Subcutaneous abdominal adipose tissue (tissue), 5 donors: ENCODE measurements around the gene DNAJC1.
"Not testable (repeated sequence)": the region's sequence is repeated elsewhere in the genome, so short reads cannot be mapped to it uniquely, and the experiment has no call there.

Source experiments
- H3K27ac ChIP-seq: one replicate; pipeline ENCODE4 v1.7.0; 2013; ENCODE audit warnings: low read depth, mild to moderate bottlenecking, inconsistent platforms, low read length, moderate library complexity
- H3K27me3 ChIP-seq, 5 donors: one replicate each; pipeline ENCODE4 v1.7.0; 2013; ENCODE audit warnings: low read length in 5 of 5, inconsistent platforms in 1 of 5; ENCODE audit not compliant: control insufficient read depth in 5 of 5, insufficient read depth in 4 of 5
- H3K36me3 ChIP-seq, 5 donors: one replicate each; pipeline ENCODE4 v1.7.0; 2013; ENCODE audit warnings: low read length in 5 of 5; ENCODE audit not compliant: control insufficient read depth in 5 of 5, insufficient read depth in 5 of 5
- H3K4me1 ChIP-seq, 5 donors: one replicate each; pipeline ENCODE4 v1.7.0; 2013; ENCODE audit warnings: low read length in 5 of 5, mild to moderate bottlenecking in 3 of 5, moderate library complexity in 1 of 5; ENCODE audit not compliant: control insufficient read depth in 5 of 5, insufficient read depth in 5 of 5
- H3K4me3 ChIP-seq, 5 donors: one replicate each; pipeline ENCODE4 v1.7.0; 2013; ENCODE audit warnings: low read length in 5 of 5, low read depth in 1 of 5
- H3K9ac ChIP-seq, 5 donors: one replicate each; pipeline ENCODE4 v1.7.0; 2013; ENCODE audit warnings: low read length in 5 of 5, mild to moderate bottlenecking in 4 of 5, moderate library complexity in 3 of 5
- H3K9me3 ChIP-seq, 5 donors: one replicate each; pipeline ENCODE4 v1.7.0; 2013; ENCODE audit warnings: low read length in 5 of 5; ENCODE audit not compliant: control insufficient read depth in 5 of 5
- donor health status: healthy.
- donor health status: healthy.
- donor health status: healthy.
- donor health status: healthy.
- donor health status: healthy.

DNAJC1 gene

GRCh38 chr10:21894648-21895342 is 108.7 kb downstream of the DNAJC1 start:
- Histone ChIP-seq H3K27me3 (no peaks in the 10 kb centered on the region), H3K9me3 (peaks cover 6 to 29% (median 11%) of the 10 kb centered on the region in 5 donors), H3K4me3 (no peak overlapping the region), H3K9ac (no peak overlapping the region), H3K36me3 (peaks cover 7 to 29% (median 20%) of the 10 kb centered on the region in 5 donors), H3K4me1 (no peaks in the 10 kb centered on the region), H3K27ac (no peak overlapping the region)

GRCh38 chr10:21891439-21891838 is 112.1 kb downstream of the DNAJC1 start:
- Histone ChIP-seq H3K36me3 (peaks cover 3 to 25% (median 12%) of the 10 kb centered on the region in 5 donors), H3K27me3 (no peaks in the 10 kb centered on the region), H3K9me3 (peaks cover 6 to 37% (median 24%) of the 10 kb centered on the region in 5 donors), H3K9ac (no peak overlapping the region), H3K4me1 (no peaks in the 10 kb centered on the region), H3K4me3 (no peak overlapping the region), H3K27ac (no peak overlapping the region)

GRCh38 chr10:21889477-21890275 is 113.9 kb downstream of the DNAJC1 start:
- Histone ChIP-seq H3K36me3 (peaks cover 0 to 24% (median 5%) of the 10 kb centered on the region in 5 donors), H3K27ac (no peak overlapping the region), H3K4me3 (no peak overlapping the region), H3K27me3 (no peaks in the 10 kb centered on the region), H3K4me1 (no peaks in the 10 kb centered on the region), H3K9ac (no peak overlapping the region), H3K9me3 (peaks cover 9 to 48% (median 30%) of the 10 kb centered on the region in 5 donors)

GRCh38 chr10:21888959-21889358 is 114.6 kb downstream of the DNAJC1 start:
- H3K4me1 ChIP-seq: no peaks in the 10 kb centered on the region
- H3K27me3 ChIP-seq: no peaks in the 10 kb centered on the region
- H3K9ac ChIP-seq: no peak overlapping the region
- H3K27ac ChIP-seq: no peak overlapping the region
- no peak overlapping the region for H3K4me3 ChIP-seq
- H3K9me3 ChIP-seq: peaks cover 9 to 41% (median 30%) of the 10 kb centered on the region in 5 donors
- peaks cover 0 to 24% (median 2%) of the 10 kb centered on the region in 5 donors for H3K36me3 ChIP-seq

GRCh38 chr10:21885940-21886339 is 117.6 kb downstream of the DNAJC1 start:
- Histone ChIP-seq H3K27ac (no peak overlapping the region), H3K4me3 (no peak overlapping the region), H3K36me3 (peaks cover 6 to 16% (median 9%) of the 10 kb centered on the region in 5 donors), H3K9me3 (peaks cover 2 to 20% (median 18%) of the 10 kb centered on the region in 5 donors), H3K27me3 (no peaks in the 10 kb centered on the region), H3K9ac (no peak overlapping the region), H3K4me1 (no peaks in the 10 kb centered on the region)

- Histone ChIP-seq H3K36me3 (peaks cover 2 to 6% (median 4%) of the 10 kb centered on the region in 5 donors), H3K27ac (no peak overlapping the region), H3K9ac (no peak overlapping the region), H3K4me3 (peak overlapping the region in 1 of 5 donors; percentile 33), H3K9me3 (peaks cover 0 to 15% (median 7%) of the 10 kb centered on the region in 5 donors), H3K4me1 (no peaks in the 10 kb centered on the region), H3K27me3 (no peaks in the 10 kb centered on the region)
Observed at GRCh38 chr10:21873198-21873597, 130.3 kb downstream of the DNAJC1 start.

GRCh38 chr10:21872771-21873170 is 130.8 kb downstream of the DNAJC1 start:
- H3K27me3 ChIP-seq, H3K36me3 ChIP-seq: not testable (repeated sequence)

GRCh38 chr10:21870849-21871248 is 132.7 kb downstream of the DNAJC1 start:
- no peak overlapping the region for H3K9ac ChIP-seq
- H3K9me3 ChIP-seq: peaks cover 7 to 24% (median 22%) of the 10 kb centered on the region in 5 donors
- no peaks in the 10 kb centered on the region for H3K4me1 ChIP-seq
- H3K4me3 ChIP-seq: no peak overlapping the region
- H3K36me3 ChIP-seq: peaks cover 2 to 6% (median 4%) of the 10 kb centered on the region in 5 donors
- no peak overlapping the region for H3K27ac ChIP-seq
- H3K27me3 ChIP-seq: no peaks in the 10 kb centered on the region

More at GRCh38 chr10:21872771-21873170, 130.8 kb downstream of the DNAJC1 start:
- peak overlapping the region in 1 of 5 donors; percentile 33 for H3K4me3 ChIP-seq
- H3K27ac ChIP-seq, H3K4me1 ChIP-seq, H3K9ac ChIP-seq: not testable (repeated sequence)
- H3K9me3 ChIP-seq: peaks cover 0 to 15% (median 7%) of the 10 kb centered on the region in 5 donors

- H3K4me1 ChIP-seq, H3K27me3 ChIP-seq, H3K27ac ChIP-seq, H3K36me3 ChIP-seq, H3K9ac ChIP-seq, H3K4me3 ChIP-seq: not testable (repeated sequence)
- peaks cover 7 to 24% (median 22%) of the 10 kb centered on the region in 5 donors for H3K9me3 ChIP-seq
Observed at GRCh38 chr10:21869087-21869486, 134.4 kb downstream of the DNAJC1 start.

GRCh38 chr10:21860718-21861117 is 142.8 kb downstream of the DNAJC1 start:
- Histone ChIP-seq H3K9me3 (no peaks in the 10 kb centered on the region), H3K27ac (no peak overlapping the region), H3K36me3 (no peaks in the 10 kb centered on the region), H3K4me3 (no peak overlapping the region), H3K27me3 (no peaks in the 10 kb centered on the region), H3K9ac (no peak overlapping the region), H3K4me1 (no peaks in the 10 kb centered on the region)
